Transverse colon (tissue), 4 donors: ENCODE data around the gene ARHGEF1.

Source experiments
- CTCF ChIP-seq, 5 experiments: fragments of 200-600 bp in 3 of 5; fragments of 450-650 bp in 2 of 5; sonication (generic) in 3 of 5; IDR thresholded peaks; 1 replicate in 2 of 5; 2 replicates in 3 of 5; pipeline ENCODE4 v1.5.1; 2016 to 2017; ENCODE audit warnings: antibody characterized with exemption in 5 of 5, inconsistent platforms in 3 of 5, mild to moderate bottlenecking in 2 of 5, moderate library complexity in 1 of 5
- EP300 ChIP-seq: sonication (generic); formaldehyde crosslinking; IDR thresholded peaks from one replicate; pipeline ENCODE4 v1.6.1; 2017; ENCODE audit warnings: antibody characterized with exemption, low read depth
- POLR2A ChIP-seq: fragments of 450-650 bp; IDR thresholded peaks from one replicate; pipeline ENCODE4 v1.6.1; 2016; ENCODE audit warnings: antibody characterized with exemption, mild to moderate bottlenecking, moderate library complexity
- POLR2AphosphoS5 ChIP-seq, 3 donors: sonication (generic); formaldehyde crosslinking; IDR thresholded peaks; one replicate each; pipeline ENCODE4 v1.6.1; 2016; ENCODE audit warnings: antibody characterized with exemption in 3 of 3

- TF ChIP-seq CTCF (IDR thresholded peaks at IDR 0.05) (no peak), POLR2A (no peak), POLR2AphosphoS5 (IDR thresholded peaks at IDR 0.05) (no peak), EP300 (no peak)
These were observed 15.3 kb downstream of the ARHGEF1 start for GRCh38 chr19:41898235-41898634.
